Measurements from ENCODE around the gene TENT4A.

TENT4A gene

GRCh38 chr5:6718161-6718681 is 5.0 kb downstream of the TENT4A start:
- DNase-seq (ENCODE audit: low read depth) = no peak

GRCh38 chr5:6718718-6719117 is 5.5 kb downstream of the TENT4A start:
- DNase-seq (ENCODE audit: low read depth) = no peak

GRCh38 chr5:6719417-6719816 is 6.2 kb downstream of the TENT4A start:
- DNase-seq (ENCODE audit: low read depth) = no peak

GRCh38 chr5:6719896-6720560 is 6.8 kb downstream of the TENT4A start:
- no peak for DNase-seq (ENCODE audit: low read depth)

GRCh38 chr5:6720561-6720921 is 7.3 kb downstream of the TENT4A start:
- DNase-seq (ENCODE audit: low read depth) = no peak

- no peak for DNase-seq (ENCODE audit: low read depth)
These were observed 8.2 kb downstream of the TENT4A start for GRCh38 chr5:6721442-6721841.

- no peak for DNase-seq (ENCODE audit: low read depth)
These were observed 8.8 kb downstream of the TENT4A start for GRCh38 chr5:6722015-6722414.

- no peak for DNase-seq (ENCODE audit: low read depth)
These were observed 10.0 kb downstream of the TENT4A start for GRCh38 chr5:6723122-6723815.

GRCh38 chr5:6723816-6724300 is 10.6 kb downstream of the TENT4A start:
- DNase-seq (ENCODE audit: low read depth) = no peak

- no peak for DNase-seq (ENCODE audit: low read depth)
These were observed 11.2 kb downstream of the TENT4A start for GRCh38 chr5:6724321-6724929.

- no peak for DNase-seq (ENCODE audit: low read depth)
These were observed 12.2 kb downstream of the TENT4A start for GRCh38 chr5:6725421-6725820.

GRCh38 chr5:6726006-6726405 is 12.8 kb downstream of the TENT4A start:
- DNase-seq (ENCODE audit: low read depth) = no peak

- DNase-seq (ENCODE audit: low read depth) = no peak
These were observed 14.0 kb downstream of the TENT4A start for GRCh38 chr5:6727231-6727630.

GRCh38 chr5:6728011-6728794 is 15.0 kb downstream of the TENT4A start:
- no peak for DNase-seq (ENCODE audit: low read depth)

- no peak for DNase-seq (ENCODE audit: low read depth)
These were observed 15.6 kb downstream of the TENT4A start for GRCh38 chr5:6728795-6729183.

GRCh38 chr5:6729386-6730310 is 16.4 kb downstream of the TENT4A start:
- no peak for DNase-seq (ENCODE audit: low read depth)

GRCh38 chr5:6730407-6730806 is 17.2 kb downstream of the TENT4A start:
- DNase-seq (ENCODE audit: low read depth) = no peak

GRCh38 chr5:6730807-6731206 is 17.6 kb downstream of the TENT4A start:
- DNase-seq (ENCODE audit: low read depth) = no peak

- no peak for DNase-seq (ENCODE audit: low read depth)
These were observed 18.4 kb downstream of the TENT4A start for GRCh38 chr5:6731465-6732237.

- no peak for DNase-seq (ENCODE audit: low read depth)
These were observed 19.6 kb downstream of the TENT4A start for GRCh38 chr5:6732634-6733410.
